ENCODE results near the gene E2F4. TPM values are rescaled to one million over a fixed set of nuclear protein-coding genes. Genes with fewer than 3 reads are reported as not detected.

The E2F4 gene
- total and polyA plus RNA-seq, 10 of the 15 experiments (the other 5 are each of a cell fraction or from before 2014, with no cell fraction given): 11.7 to 132 (median 95.9) TPM

GRCh38 chr16:67210069-67210937 lies 18.3 kb downstream of the E2F4 start:
- Histone ChIP-seq H3K79me2 (ENCODE audit: control insufficient read depth, insufficient read depth, low read length) (no peaks in the 10 kb centered on the region), H2AFZ (ENCODE audit: control insufficient read depth, low read depth, low read length) (no peak overlapping the region), H3K36me3 (ENCODE audit: control insufficient read depth in 2 of 2, insufficient read depth in 2 of 2, low read length in 1 of 2) (no peaks in the 10 kb centered on the region), H4K20me1 (ENCODE audit: control insufficient read depth, insufficient read depth) (no peaks in the 10 kb centered on the region), H3K27ac (ENCODE audit: control insufficient read depth, insufficient read depth) (no peak overlapping the region), H3K4me3 (no peak overlapping the region), H3K27me3 (replicated peaks in 1 of 2; ENCODE audit: control insufficient read depth in 2 of 2, insufficient read depth in 2 of 2, low read length in 1 of 2) (no peaks in the 10 kb centered on the region), H3K9me3 (replicated peaks; ENCODE audit: control insufficient read depth, insufficient read depth, low read length) (no peaks in the 10 kb centered on the region), H3K9ac (ENCODE audit: control insufficient read depth, insufficient read depth, low read length) (no peak overlapping the region), H3K4me2 (ENCODE audit: control insufficient read depth, insufficient read depth) (no peak overlapping the region), H3K4me1 (ENCODE audit: control insufficient read depth, insufficient read depth, low read length) (no peaks in the 10 kb centered on the region)
- ATAC-seq (no peak), FAIRE-seq (no peak), DNase-seq (ENCODE audit: low read depth, low spot score) (no peak)
- in situ Hi-C loops (cut with MboI): no loop called here
- RAD21 ChIA-PET (ENCODE audit: unreplicated experiment): no interaction called here
- CTCF ChIA-PET: no interaction called here
- BruUV-seq (replicated peaks): no TSS peak
- SMC1A ChIA-PET (ENCODE audit: uncharacterized antibody, unreplicated experiment): no interaction called here
- intact Hi-C loops (cut with micrococcal nuclease; ENCODE audit: unreplicated experiment): no loop called here
- TF ChIP-seq BMI1 (IDR thresholded peaks at IDR 0.05; ENCODE audit: borderline replicate concordance) (no peak), POLR2A (IDR thresholded peaks at IDR 0.05; ENCODE audit: low read depth, low read length) (peak; percentile 20; the same call in 1 of the 2 replicates)
- WGBS (ENCODE audit: insufficient coverage, insufficient replicate concordance, low lambda C conversion rate, missing lambda C conversion rate): 79% methylated on average over 22 of the region's 25 CpGs
- POLR2A ChIA-PET: no interaction called here

- DNase-seq (ENCODE audit: low read depth, low spot score): no peak
- Histone ChIP-seq H3K79me2 (ENCODE audit: control insufficient read depth, insufficient read depth, low read length) (no peaks in the 10 kb centered on the region), H3K36me3 (ENCODE audit: control insufficient read depth in 2 of 2, insufficient read depth in 2 of 2, low read length in 1 of 2) (no peaks in the 10 kb centered on the region), H2AFZ (ENCODE audit: control insufficient read depth, low read depth, low read length) (no peak overlapping the region), H3K9ac (ENCODE audit: control insufficient read depth, insufficient read depth, low read length) (no peak overlapping the region), H3K27ac (ENCODE audit: control insufficient read depth, insufficient read depth) (no peak overlapping the region), H3K4me3 (no peak overlapping the region), H3K4me1 (ENCODE audit: control insufficient read depth, insufficient read depth, low read length) (no peaks in the 10 kb centered on the region), H4K20me1 (ENCODE audit: control insufficient read depth, insufficient read depth) (no peaks in the 10 kb centered on the region), H3K4me2 (ENCODE audit: control insufficient read depth, insufficient read depth) (no peak overlapping the region), H3K27me3 (replicated peaks in 1 of 2; ENCODE audit: control insufficient read depth in 2 of 2, insufficient read depth in 2 of 2, low read length in 1 of 2) (no peaks in the 10 kb centered on the region), H3K9me3 (replicated peaks; ENCODE audit: control insufficient read depth, insufficient read depth, low read length) (no peaks in the 10 kb centered on the region)
- ChIA-PET CTCF (interaction anchor here (0.8 kb wide), 1 partner anchor 15 kb away, joined by 3 read pairs; no protein-coding TSS in a partner anchor), POLR2A (interaction anchor here (0.6 kb wide), 1 partner anchor 19 kb away, joined by 3 read pairs; no protein-coding TSS in a partner anchor), SMC1A (ENCODE audit: uncharacterized antibody, unreplicated experiment) (interaction anchor here (1.0 to 1.1 kb wide), 2 partner anchors 12 to 254 kb away, joined by 3 to 4 read pairs; no protein-coding TSS in a partner anchor), RAD21 (ENCODE audit: unreplicated experiment) (interaction anchor here (0.5 kb wide), 1 partner anchor 33 kb away, joined by 3 read pairs; no protein-coding TSS in a partner anchor)
- no TSS peak for BruUV-seq (replicated peaks)
- FAIRE-seq: no peak
- intact Hi-C loops (cut with micrococcal nuclease; ENCODE audit: unreplicated experiment): no loop called here
- in situ Hi-C loops (cut with MboI): no loop called here
- WGBS (ENCODE audit: insufficient coverage, insufficient replicate concordance, low lambda C conversion rate, missing lambda C conversion rate): 74% methylated on average over 7 of the region's 7 CpGs
- ATAC-seq: no peak
- no peak for TF ChIP-seq LARP7 (IDR thresholded peaks at IDR 0.05)
- TF ChIP-seq ZBTB33 (IDR thresholded peaks at IDR 0.05): no peak
- no peak for TF ChIP-seq EZH2 (IDR thresholded peaks at IDR 0.05; ENCODE audit: borderline replicate concordance, control insufficient read depth, low read depth, low read length)
- no peak for TF ChIP-seq ZBTB11 (CRISPR knock-in tag; IDR thresholded peaks at IDR 0.05)
- no peak for TF ChIP-seq TARDBP (IDR thresholded peaks at IDR 0.05; ENCODE audit: borderline replicate concordance)
- no peak for TF ChIP-seq NR2C1 (IDR thresholded peaks at IDR 0.05)
- no peak for TF ChIP-seq HDAC6 (IDR thresholded peaks at IDR 0.05; ENCODE audit: unreplicated experiment)
- no peak for TF ChIP-seq SMC3 (IDR thresholded peaks at IDR 0.05; ENCODE audit: borderline replicate concordance, low read length)
- no peak for TF ChIP-seq CHD4 (IDR thresholded peaks at IDR 0.05)
- no peak for TF ChIP-seq ESRRA (IDR thresholded peaks at IDR 0.05; ENCODE audit: low read length)
Observed at GRCh38 chr16:67211674-67212073, 19.7 kb downstream of the E2F4 start.
